ENCODE results near the gene SLC25A25.

Gene SLC25A25

DNA sequence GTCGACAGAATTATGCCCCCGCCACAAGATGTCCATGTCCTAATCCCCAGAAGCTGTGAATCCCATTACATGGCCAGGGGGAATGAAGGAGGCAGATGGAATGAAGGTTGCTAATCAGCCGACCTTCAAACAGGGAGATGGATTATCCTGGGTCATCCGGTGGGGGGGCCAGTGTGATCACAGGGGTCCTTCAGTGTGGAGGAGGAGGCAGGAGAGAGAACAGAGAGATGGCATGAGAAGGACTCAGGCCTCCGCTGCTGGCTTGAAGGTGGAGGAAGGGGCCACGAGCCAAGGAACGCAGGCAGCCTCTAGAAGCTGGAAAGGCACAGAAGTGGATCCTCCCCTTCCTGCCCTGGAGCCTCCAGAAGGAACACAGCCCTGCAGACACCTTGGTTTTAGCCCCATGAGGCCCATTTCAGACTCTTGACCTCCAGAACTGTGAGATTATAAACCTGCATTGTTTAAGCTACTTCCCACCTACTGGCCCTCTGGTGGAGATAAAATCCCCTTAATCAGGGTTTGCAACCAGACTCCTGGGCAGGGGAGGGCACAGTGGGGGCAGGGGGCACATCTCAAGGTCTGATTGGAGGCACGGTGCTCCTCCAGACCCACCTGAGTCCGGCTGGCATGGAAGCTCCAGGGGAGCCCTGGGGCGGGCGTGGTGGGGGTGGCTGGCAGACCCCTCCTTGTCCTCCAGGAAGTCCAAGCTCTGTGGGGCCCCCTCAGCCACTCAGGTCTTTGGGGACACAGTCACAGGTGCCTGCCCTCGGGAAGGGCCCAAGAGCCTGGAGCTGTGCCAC is 45.7 kb downstream of the SLC25A25 start:
- DNase-seq (ENCODE audit: low read depth) = no peak
- no peak for TF ChIP-seq CTCF (IDR thresholded peaks at IDR 0.05; ENCODE audit: insufficient read depth, low read depth, low read length, missing control alignments)
- no peak overlapping the region for H3K4me3 ChIP-seq (ENCODE audit: low read depth, low read length)

- no peak for TF ChIP-seq CTCF (IDR thresholded peaks at IDR 0.05; ENCODE audit: insufficient read depth, low read depth, low read length, missing control alignments)
- no peak overlapping the region for H3K4me3 ChIP-seq (ENCODE audit: low read depth, low read length)
- no peak for DNase-seq (ENCODE audit: low read depth)
These were observed 46.5 kb downstream of the SLC25A25 start for GRCh38 chr9:128114326-128115186.

DNA sequence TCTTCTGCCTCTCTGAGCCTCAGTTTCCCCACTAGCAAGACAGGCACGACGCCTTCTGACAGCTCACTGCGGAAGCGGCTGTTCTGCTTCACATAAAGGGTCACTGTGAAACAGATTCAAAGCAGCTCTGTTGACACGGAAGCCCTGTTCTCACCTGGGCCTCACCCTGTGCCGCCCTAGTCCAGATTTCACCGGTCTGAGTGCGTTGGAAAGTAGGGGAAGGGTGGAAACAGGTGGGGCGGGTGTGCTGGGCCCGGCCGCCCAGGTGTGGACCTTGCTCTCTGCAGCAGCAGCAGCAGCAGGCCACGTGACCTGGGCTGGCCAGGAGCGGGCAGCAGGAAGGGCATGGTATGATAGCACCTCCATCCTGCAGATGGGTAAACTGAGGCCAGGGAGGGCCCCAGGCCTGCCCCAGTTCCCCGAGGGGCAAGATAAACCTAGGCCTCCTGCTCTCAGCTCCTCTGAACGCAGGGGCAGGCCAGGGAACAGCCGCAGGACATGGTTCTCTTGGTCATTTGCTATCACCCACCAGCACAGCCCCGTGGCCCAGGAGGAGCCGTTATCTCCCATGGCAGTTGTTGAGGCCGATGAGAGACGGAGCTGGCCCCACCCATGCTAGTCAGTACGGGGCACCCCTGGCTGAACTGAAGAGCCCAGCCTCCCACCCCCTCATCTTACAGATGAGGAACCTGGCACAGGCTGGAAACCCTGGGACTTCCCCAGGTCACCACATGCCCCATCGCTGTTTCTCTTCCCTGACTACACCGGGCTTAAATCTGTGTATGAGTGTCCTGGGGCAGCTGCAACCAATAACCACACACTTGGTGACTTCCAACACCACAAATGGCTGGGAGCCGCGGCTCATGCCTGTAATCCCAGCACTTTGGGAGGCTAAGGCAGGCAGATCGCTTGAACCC is 47.4 kb downstream of the SLC25A25 start:
- no peak for TF ChIP-seq CTCF (IDR thresholded peaks at IDR 0.05; ENCODE audit: insufficient read depth, low read depth, low read length, missing control alignments)
- no peak overlapping the region for H3K4me3 ChIP-seq (ENCODE audit: low read depth, low read length)
- peak; percentile 84 for DNase-seq (ENCODE audit: low read depth)

DNA sequence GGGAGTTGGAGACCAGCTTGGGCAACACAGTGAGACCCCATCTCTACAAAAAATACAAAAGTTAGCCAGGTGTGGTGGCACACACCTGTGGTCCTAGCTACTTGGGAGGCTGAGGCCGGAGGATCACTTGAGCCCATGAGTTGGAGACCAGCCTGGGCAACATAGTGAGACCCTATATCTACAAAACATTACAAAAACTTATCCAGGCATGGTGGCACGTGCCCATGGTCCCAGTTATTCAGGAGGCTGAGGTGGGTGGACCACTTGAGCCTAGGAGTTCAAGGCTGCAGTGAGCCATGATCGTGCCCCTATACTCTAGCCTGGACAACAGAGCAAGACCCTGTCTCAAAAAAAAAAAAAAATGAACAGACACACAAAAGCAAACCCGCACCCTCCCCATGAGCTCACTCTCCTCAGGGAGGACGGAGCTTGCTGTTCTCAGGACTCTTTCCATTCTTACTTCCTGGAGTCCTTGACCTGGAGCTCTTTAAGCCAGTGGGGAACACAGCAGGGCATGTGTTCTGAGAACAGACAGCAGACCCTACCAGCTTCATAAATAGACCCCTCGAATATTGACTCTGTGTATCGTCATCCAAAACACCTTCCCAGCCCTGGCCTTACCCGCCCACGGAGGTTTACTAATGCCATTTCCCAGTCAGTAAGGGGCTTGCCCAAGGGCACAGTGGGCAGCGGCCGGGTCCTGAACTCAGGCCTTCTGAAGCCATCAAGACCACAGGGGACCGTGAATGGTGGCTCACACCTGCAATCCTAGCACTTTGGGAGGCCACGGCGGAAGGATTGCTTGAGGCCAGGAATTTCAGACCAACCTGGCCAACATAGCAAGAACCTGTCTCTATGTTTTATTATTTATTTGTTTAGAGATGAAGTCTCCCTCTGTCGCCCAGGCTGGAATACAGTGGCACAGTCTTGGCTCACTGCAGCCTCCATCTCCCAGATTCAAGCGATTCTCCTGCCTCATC is 48.4 kb downstream of the SLC25A25 start:
- no peak overlapping the region for H3K4me3 ChIP-seq (ENCODE audit: low read depth, low read length)
- no peak for DNase-seq (ENCODE audit: low read depth)
- TF ChIP-seq CTCF (IDR thresholded peaks at IDR 0.05; ENCODE audit: insufficient read depth, low read depth, low read length, missing control alignments) = no peak

GRCh38 chr9:128117613-128118471 is 49.8 kb downstream of the SLC25A25 start:
- TF ChIP-seq CTCF (IDR thresholded peaks at IDR 0.05; ENCODE audit: insufficient read depth, low read depth, low read length, missing control alignments) = peak; percentile 100
- H3K4me3 ChIP-seq (ENCODE audit: low read depth, low read length) = no peak overlapping the region
- DNase-seq (ENCODE audit: low read depth) = peak; percentile 95

All from GM12865 (cell line).